Ectodermal cell (in vitro differentiated cells): Measurements from ENCODE around the gene ATF4.
A peak's percentile ranks its signal among the peaks of the same experiment; 100 is the strongest.
"Not testable (repeated sequence)": the region's sequence is repeated elsewhere in the genome, so short reads cannot be mapped to it uniquely, and the experiment has no call there.

Source experiments
- H3K27ac ChIP-seq: 2 replicates; pipeline ENCODE4 v1.7.0; 2013; ENCODE audit warnings: mild to moderate bottlenecking, low read depth, low read length; ENCODE audit not compliant: insufficient read depth, poor library complexity, severe bottlenecking
- H3K27me3 ChIP-seq: 2 replicates; pipeline ENCODE4 v1.7.0; 2013; ENCODE audit warnings: mild to moderate bottlenecking, low read length; ENCODE audit not compliant: insufficient read depth, control insufficient read depth, poor library complexity, severe bottlenecking
- H3K36me3 ChIP-seq: one replicate; pipeline ENCODE4 v1.7.0; 2013; ENCODE audit warnings: low read length; ENCODE audit not compliant: control insufficient read depth, insufficient read depth
- H3K4me1 ChIP-seq: one replicate; pipeline ENCODE4 v1.7.0; 2013; ENCODE audit warnings: low read length; ENCODE audit not compliant: control insufficient read depth, insufficient read depth
- H3K4me3 ChIP-seq: 2 replicates; pipeline ENCODE4 v1.7.0; 2013; ENCODE audit warnings: low read depth, low read length, control low read depth; ENCODE audit not compliant: insufficient read depth
- H3K9me3 ChIP-seq: 2 replicates; pipeline ENCODE4 v1.7.0; 2013; ENCODE audit warnings: mild to moderate bottlenecking, low read length, moderate library complexity; ENCODE audit not compliant: control insufficient read depth
- WGBS, 2 experiments: methylation state at CpG; one replicate each; pipeline ENCODE4 v1.1.7; 2013; ENCODE audit warnings: missing lambda C conversion rate in 2 of 2; 5-methylcytosine and 5-hydroxymethylcytosine counted together

ATF4 gene

GRCh38 chr22:39519681-39520225 is 609 bp upstream of the ATF4 start:
- H3K27me3 ChIP-seq: no peaks in the 10 kb centered on the region
- peak overlapping the region; percentile 90 for H3K27ac ChIP-seq
- H3K4me3 ChIP-seq: peak overlapping the region; percentile 100
- 0% methylated on average over 47 of the region's 47 CpGs for whole genome bisulfite sequencing, 2 experiments
- peaks cover 19% of the 10 kb centered on the region for H3K4me1 ChIP-seq
- peaks cover 40% of the 10 kb centered on the region for H3K36me3 ChIP-seq
- H3K9me3 ChIP-seq: no peaks in the 10 kb centered on the region

- not testable (repeated sequence) for H3K27me3 ChIP-seq, H3K9me3 ChIP-seq
- H3K4me3 ChIP-seq: peak overlapping the region; percentile 100
- peaks cover 36% of the 10 kb centered on the region for H3K36me3 ChIP-seq
- H3K4me1 ChIP-seq: peaks cover 19% of the 10 kb centered on the region
- WGBS, 2 experiments: 10 to 12% methylated on average over 28 of the region's 28 CpGs
- peak overlapping the region; percentile 94 for H3K27ac ChIP-seq
These were observed 934 bp downstream of the ATF4 start for GRCh38 chr22:39521106-39521885.

- Histone ChIP-seq H3K4me1 (peaks cover 19% of the 10 kb centered on the region), H3K36me3 (peaks cover 32% of the 10 kb centered on the region), H3K4me3 (peak overlapping the region; percentile 100)
- H3K9me3 ChIP-seq, H3K27me3 ChIP-seq, H3K27ac ChIP-seq: not testable (repeated sequence)
- WGBS, 2 experiments: 78 to 88% methylated on average over 1 to 3 of the region's 5 CpGs
These were observed 1.7 kb downstream of the ATF4 start for GRCh38 chr22:39522091-39522490.

GRCh38 chr22:39522567-39523300 is 2.4 kb downstream of the ATF4 start:
- Histone ChIP-seq H3K27ac (peak overlapping the region; percentile 45), H3K27me3 (no peaks in the 10 kb centered on the region), H3K9me3 (no peaks in the 10 kb centered on the region), H3K4me1 (peaks cover 21% of the 10 kb centered on the region), H3K4me3 (peak overlapping the region; percentile 28), H3K36me3 (peaks cover 32% of the 10 kb centered on the region)
- WGBS, 2 experiments: 90% methylated on average over 14 of the region's 14 CpGs

GRCh38 chr22:39524089-39524752 is 3.9 kb downstream of the ATF4 start:
- WGBS, 2 experiments: 93 to 95% methylated on average over 13 of the region's 13 CpGs
- Histone ChIP-seq H3K36me3 (peaks cover 32% of the 10 kb centered on the region), H3K9me3 (no peaks in the 10 kb centered on the region), H3K4me1 (peaks cover 24% of the 10 kb centered on the region), H3K4me3 (no peak overlapping the region), H3K27ac (no peak overlapping the region), H3K27me3 (no peaks in the 10 kb centered on the region)

- WGBS, 2 experiments: 93 to 94% methylated on average over 10 of the region's 10 CpGs
- H3K36me3 ChIP-seq: peaks cover 32% of the 10 kb centered on the region
- no peaks in the 10 kb centered on the region for H3K9me3 ChIP-seq
- H3K4me3 ChIP-seq: no peak overlapping the region
- H3K4me1 ChIP-seq: peaks cover 24% of the 10 kb centered on the region
- no peaks in the 10 kb centered on the region for H3K27me3 ChIP-seq
- peak overlapping the region; percentile 38 for H3K27ac ChIP-seq
These were observed 4.6 kb downstream of the ATF4 start for GRCh38 chr22:39524753-39525657.

GRCh38 chr22:39525658-39525975 is 5.3 kb downstream of the ATF4 start:
- peak overlapping the region; percentile 38 for H3K27ac ChIP-seq
- H3K27me3 ChIP-seq: no peaks in the 10 kb centered on the region

GRCh38 chr22:39526736-39527171 is 6.4 kb downstream of the ATF4 start:
- peaks cover 31% of the 10 kb centered on the region for H3K36me3 ChIP-seq
- H3K4me3 ChIP-seq: no peak overlapping the region
- no peak overlapping the region for H3K27ac ChIP-seq
- no peaks in the 10 kb centered on the region for H3K27me3 ChIP-seq
- no peaks in the 10 kb centered on the region for H3K9me3 ChIP-seq
- peaks cover 32% of the 10 kb centered on the region for H3K4me1 ChIP-seq
- WGBS, 2 experiments: 87 to 91% methylated on average over 4 of the region's 4 CpGs

More at GRCh38 chr22:39525658-39525975, 5.3 kb downstream of the ATF4 start:
- H3K4me3 ChIP-seq: no peak overlapping the region
- 90% methylated on average over 4 of the region's 4 CpGs for WGBS, 2 experiments
- H3K4me1 ChIP-seq: peaks cover 24% of the 10 kb centered on the region
- H3K9me3 ChIP-seq: no peaks in the 10 kb centered on the region
- H3K36me3 ChIP-seq: peaks cover 32% of the 10 kb centered on the region

- H3K9me3 ChIP-seq: no peaks in the 10 kb centered on the region
- 87 to 88% methylated on average over 6 of the region's 6 CpGs for WGBS, 2 experiments
- H3K36me3 ChIP-seq: peaks cover 24% of the 10 kb centered on the region
- no peaks in the 10 kb centered on the region for H3K27me3 ChIP-seq
- no peak overlapping the region for H3K27ac ChIP-seq
- H3K4me3 ChIP-seq: no peak overlapping the region
- peaks cover 28% of the 10 kb centered on the region for H3K4me1 ChIP-seq
These were observed 7.2 kb downstream of the ATF4 start for GRCh38 chr22:39527481-39527961.
